Right atrium auricular region (tissue), 2 donors: ENCODE measurements around the gene SP140. TPM values are rescaled to one million over a fixed set of nuclear protein-coding genes. Genes with fewer than 3 reads are reported as not detected.
"Not testable (repeated sequence)": the region's sequence is repeated elsewhere in the genome, so short reads cannot be mapped to it uniquely, and the experiment has no call there.

Experiments
- DNase-seq: peaks from one replicate; pipeline ENCODE4 v3.0.0-alpha.2; 2019; ENCODE audit warnings: low spot score
- H3K27ac ChIP-seq, 2 donors: fragments of 200-600 bp; sonication (generic); 1 replicate in 1 of 2; 2 replicates in 1 of 2; pipeline ENCODE4 v1.5.1; 2016 to 2019
- H3K27me3 ChIP-seq, 2 donors: fragments of 200-600 bp; sonication (generic); one replicate each; pipeline versions ENCODE4 v1.5.1 to v1.6.0; 2017 to 2019
- H3K36me3 ChIP-seq: fragments of 200-600 bp; sonication (generic); one replicate; pipeline ENCODE4 v1.5.1; 2016
- H3K4me1 ChIP-seq, 2 donors: fragments of 200-600 bp; sonication (generic); one replicate each; pipeline versions ENCODE4 v1.5.1 to v1.6.0; 2017 to 2019
- H3K4me3 ChIP-seq, 2 donors: fragments of 200-600 bp; sonication (generic); 1 replicate in 1 of 2; 2 replicates in 1 of 2; pipeline ENCODE4 v1.5.1; 2017 to 2019; ENCODE audit warnings: mild to moderate bottlenecking in 1 of 2, moderate library complexity in 1 of 2
- H3K9me3 ChIP-seq, 2 donors: fragments of 200-600 bp; sonication (generic); one replicate each; pipeline ENCODE4 v1.5.1; 2019
- CTCF ChIP-seq, 2 donors: fragments of 200-600 bp; sonication (generic); IDR thresholded peaks; one replicate each; pipeline ENCODE4 v1.5.1; 2019; ENCODE audit warnings: antibody characterized with exemption in 2 of 2
- total RNA-seq, 2 donors: library from RNA; depleted of rRNA; stranded (reverse); fragments of >200 nt; gene quantifications; one replicate each; pipeline ENCODE4 v1.1.0, GENCODE V29; 2016

Gene SP140
- total RNA-seq, 2 donors from 2014 or later: 0.26 to 0.55 TPM

GRCh38 chr2:230267556-230267955, 42.0 kb downstream of the SP140 start:
- no peak overlapping the region for H3K4me3 ChIP-seq
- no peaks in the 10 kb centered on the region for H3K4me1 ChIP-seq
- H3K27me3 ChIP-seq: no peaks in the 10 kb centered on the region
- no peak overlapping the region for H3K27ac ChIP-seq
- no peak for DNase-seq
- no peaks in the 10 kb centered on the region for H3K36me3 ChIP-seq
- no peaks in the 10 kb centered on the region for H3K9me3 ChIP-seq
- TF ChIP-seq CTCF (IDR thresholded peaks at IDR 0.05): no peak

- Histone ChIP-seq H3K4me3 (no peak overlapping the region), H3K27me3 (no peaks in the 10 kb centered on the region), H3K27ac (no peak overlapping the region), H3K36me3 (no peaks in the 10 kb centered on the region), H3K9me3 (no peaks in the 10 kb centered on the region), H3K4me1 (no peaks in the 10 kb centered on the region)
- DNase-seq: no peak
- TF ChIP-seq CTCF (IDR thresholded peaks at IDR 0.05): no peak
Observed at GRCh38 chr2:230268606-230269243, 43.2 kb downstream of the SP140 start.

DNA sequence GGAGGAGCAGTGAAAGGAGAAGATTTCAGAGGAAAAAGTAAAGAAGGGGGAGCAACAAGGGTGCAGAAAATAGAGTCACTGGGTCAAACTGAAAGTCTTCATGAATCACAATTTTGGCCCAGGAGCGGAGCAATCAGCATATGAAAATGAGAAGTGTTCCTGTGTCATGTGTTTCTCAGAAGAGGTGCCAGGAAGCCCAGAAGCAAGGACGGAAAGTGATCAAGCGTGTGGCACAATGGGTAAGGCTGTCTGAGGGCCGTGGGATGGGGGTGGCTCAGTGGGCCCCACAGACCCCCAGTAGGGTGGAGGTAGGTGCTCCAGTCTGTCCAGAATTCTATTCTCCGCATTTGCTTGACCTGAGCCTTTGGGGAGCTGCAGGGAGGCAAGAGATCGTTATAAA, 44.2 kb downstream of the SP140 start:
- Histone ChIP-seq H3K4me3 (no peak overlapping the region), H3K27ac (no peak overlapping the region)
- no peak for DNase-seq

GRCh38 chr2:230282936-230283335, 57.4 kb downstream of the SP140 start:
- peaks cover 0 to 6% of the 10 kb centered on the region in 2 donors for H3K9me3 ChIP-seq
- TF ChIP-seq CTCF (IDR thresholded peaks at IDR 0.05): no peak
- no peak overlapping the region for H3K27ac ChIP-seq
- H3K36me3 ChIP-seq: no peaks in the 10 kb centered on the region
- no peak overlapping the region for H3K4me3 ChIP-seq
- no peaks in the 10 kb centered on the region for H3K27me3 ChIP-seq
- no peak for DNase-seq
- H3K4me1 ChIP-seq: no peaks in the 10 kb centered on the region

More for the DNA sequence above, 44.2 kb downstream of the SP140 start:
- H3K36me3 ChIP-seq: no peaks in the 10 kb centered on the region
- no peak for TF ChIP-seq CTCF (IDR thresholded peaks at IDR 0.05)
- H3K27me3 ChIP-seq: no peaks in the 10 kb centered on the region
- no peaks in the 10 kb centered on the region for H3K9me3 ChIP-seq
- H3K4me1 ChIP-seq: no peaks in the 10 kb centered on the region

DNA sequence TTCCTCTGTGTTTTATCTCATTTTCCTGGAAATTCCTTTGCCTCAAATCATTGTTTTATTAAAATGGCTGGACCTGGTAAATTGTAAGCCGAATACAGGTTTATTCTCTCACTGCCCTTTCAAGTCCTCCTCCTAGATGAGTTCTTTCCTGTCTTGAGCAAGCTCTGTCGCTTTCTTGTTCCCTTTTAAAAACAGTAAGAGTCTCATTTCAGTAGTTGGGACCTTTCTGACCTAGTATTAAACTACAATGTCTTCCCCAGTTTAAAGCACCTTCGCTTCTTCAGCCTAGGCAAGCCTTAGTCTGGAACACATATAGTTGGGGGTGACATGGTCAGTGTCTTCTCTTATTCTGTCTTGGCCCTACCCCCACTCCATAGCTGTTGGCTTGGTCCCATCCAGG, 60.5 kb downstream of the SP140 start:
- Histone ChIP-seq H3K4me1 (no peaks in the 10 kb centered on the region), H3K27me3 (no peaks in the 10 kb centered on the region), H3K27ac (no peak overlapping the region), H3K4me3 (no peak overlapping the region), H3K9me3 (peaks cover 0 to 5% of the 10 kb centered on the region in 2 donors), H3K36me3 (no peaks in the 10 kb centered on the region)
- no peak for DNase-seq
- TF ChIP-seq CTCF (IDR thresholded peaks at IDR 0.05): no peak

DNA sequence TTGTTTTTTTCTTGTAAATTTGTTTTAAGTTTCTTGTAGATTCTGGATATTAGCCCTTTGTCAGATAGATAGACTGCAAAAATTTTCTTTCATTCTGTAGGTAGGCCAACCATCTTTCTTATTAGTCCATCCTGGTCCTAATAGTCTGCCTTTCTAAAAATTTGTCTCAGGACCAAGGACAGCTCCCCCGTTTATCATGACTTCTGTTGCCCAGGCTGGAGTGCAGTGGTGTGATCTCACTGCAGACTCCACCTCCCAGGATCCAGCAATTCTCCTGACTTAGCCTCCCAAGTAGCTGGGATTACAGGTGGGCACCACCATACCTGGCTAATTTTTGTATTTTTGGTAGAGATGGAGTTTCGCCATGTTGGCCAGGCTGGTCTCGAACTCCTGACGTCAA, 63.8 kb downstream of the SP140 start:
- H3K4me1 ChIP-seq, H3K9me3 ChIP-seq, H3K27ac ChIP-seq, H3K36me3 ChIP-seq, H3K27me3 ChIP-seq, H3K4me3 ChIP-seq, DNase-seq: not testable (repeated sequence)
